MM.1S (cell line): ENCODE measurements around the gene PARD3.

ENCODE experiments used
- CTCF ChIP-seq: fragments of 300-600 bp; sonication (generic); IDR thresholded peaks from 2 replicates; pipeline ENCODE4 v1.5.1; 2016; ENCODE audit warnings: antibody characterized with exemption, low read length, mixed read lengths
- EZH2 ChIP-seq: fragments of 300-600 bp; sonication (generic); optimal IDR thresholded peaks from 2 replicates; pipeline ENCODE3; 2017; ENCODE audit warnings: low read depth, mild to moderate bottlenecking, antibody characterized with exemption, low read length, mixed read lengths
- EZH2phosphoT487 ChIP-seq: fragments of 300-600 bp; sonication (generic); IDR thresholded peaks from 2 replicates; pipeline ENCODE4 v1.6.1; 2018; ENCODE audit warnings: antibody characterized with exemption, low read length

- TF ChIP-seq CTCF (no peak), EZH2 (no peak), EZH2phosphoT487 (no peak)
Measured at GRCh38 chr10:34281661-34282582, 533.2 kb downstream of the PARD3 start.
